ENCODE measurements around the gene ZNF530. TPM values are rescaled to one million over a fixed set of nuclear protein-coding genes. Genes with fewer than 3 reads are reported as not detected.

The ZNF530 gene
- total and polyA plus RNA-seq, 9 donors: 2.0 to 8.9 (median 3.6) TPM

- Histone ChIP-seq H3K36me3 (no peaks in the 10 kb centered on the region), H3K9me3 (peaks cover 0 to 51% of the 10 kb centered on the region in 2 donors), H3K27ac (no peak overlapping the region), H3K4me1 (ENCODE audit: insufficient read depth) (no peaks in the 10 kb centered on the region), H3K27me3 (no peaks in the 10 kb centered on the region), H3K4me3 (no peak overlapping the region)
- WGBS, 3 donors: 96 to 98% (median 97%) methylated on average over 5 of the region's 5 CpGs
- no peak for DNase-seq
- intact Hi-C loops (cut with DNase I): no loop called here
- TF ChIP-seq EP300 (IDR thresholded peaks at IDR 0.05): no peak
- no peak for TF ChIP-seq POLR2A (IDR thresholded peaks at IDR 0.05)
- TF ChIP-seq, protein P1, sequence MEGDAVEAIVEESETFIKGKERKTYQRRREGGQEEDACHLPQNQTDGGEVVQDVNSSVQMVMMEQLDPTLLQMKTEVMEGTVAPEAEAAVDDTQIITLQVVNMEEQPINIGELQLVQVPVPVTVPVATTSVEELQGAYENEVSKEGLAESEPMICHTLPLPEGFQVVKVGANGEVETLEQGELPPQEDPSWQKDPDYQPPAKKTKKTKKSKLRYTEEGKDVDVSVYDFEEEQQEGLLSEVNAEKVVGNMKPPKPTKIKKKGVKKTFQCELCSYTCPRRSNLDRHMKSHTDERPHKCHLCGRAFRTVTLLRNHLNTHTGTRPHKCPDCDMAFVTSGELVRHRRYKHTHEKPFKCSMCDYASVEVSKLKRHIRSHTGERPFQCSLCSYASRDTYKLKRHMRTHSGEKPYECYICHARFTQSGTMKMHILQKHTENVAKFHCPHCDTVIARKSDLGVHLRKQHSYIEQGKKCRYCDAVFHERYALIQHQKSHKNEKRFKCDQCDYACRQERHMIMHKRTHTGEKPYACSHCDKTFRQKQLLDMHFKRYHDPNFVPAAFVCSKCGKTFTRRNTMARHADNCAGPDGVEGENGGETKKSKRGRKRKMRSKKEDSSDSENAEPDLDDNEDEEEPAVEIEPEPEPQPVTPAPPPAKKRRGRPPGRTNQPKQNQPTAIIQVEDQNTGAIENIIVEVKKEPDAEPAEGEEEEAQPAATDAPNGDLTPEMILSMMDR (IDR thresholded peaks at IDR 0.05): no peak
These were observed 7.2 kb downstream of the ZNF530 start for GRCh38 chr19:57606931-57607330.

DNA sequence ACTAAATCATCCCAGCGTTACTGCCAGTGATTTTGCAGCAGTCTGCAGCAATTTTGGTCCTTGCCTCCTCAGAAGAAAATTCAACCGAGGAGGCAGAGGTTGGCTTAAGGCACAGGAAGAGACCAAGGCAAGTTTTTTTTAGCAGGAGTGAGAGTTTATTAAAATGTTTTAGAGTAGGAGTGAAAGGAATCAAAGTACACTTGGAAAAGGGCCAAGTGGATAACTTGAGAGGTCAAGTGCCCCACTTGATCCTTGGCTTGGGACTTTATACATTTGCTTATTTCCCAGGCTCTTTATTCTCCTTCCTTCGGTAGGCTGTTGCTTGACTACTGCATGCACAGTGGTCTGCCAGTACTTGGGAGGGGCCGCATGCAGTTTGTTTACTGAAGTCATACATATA, 11.4 kb downstream of the ZNF530 start:
- WGBS, 3 donors: 78 to 87% (median 81%) methylated on average over 4 of the region's 4 CpGs
- no peak for DNase-seq
- H3K9me3 ChIP-seq: peaks cover 3 to 30% of the 10 kb centered on the region in 2 donors
- H3K36me3 ChIP-seq: no peaks in the 10 kb centered on the region
- TF ChIP-seq, protein P1 (IDR thresholded peaks at IDR 0.05): no peak
- no peak for TF ChIP-seq EP300 (IDR thresholded peaks at IDR 0.05)
- no peak for TF ChIP-seq POLR2A (IDR thresholded peaks at IDR 0.05)
- H3K4me1 ChIP-seq (ENCODE audit: insufficient read depth): peaks cover 4% of the 10 kb centered on the region
- no peaks in the 10 kb centered on the region for H3K27me3 ChIP-seq
- no peak overlapping the region for H3K4me3 ChIP-seq
- H3K27ac ChIP-seq: no peak overlapping the region
- intact Hi-C loops (cut with DNase I): no loop called here

DNA sequence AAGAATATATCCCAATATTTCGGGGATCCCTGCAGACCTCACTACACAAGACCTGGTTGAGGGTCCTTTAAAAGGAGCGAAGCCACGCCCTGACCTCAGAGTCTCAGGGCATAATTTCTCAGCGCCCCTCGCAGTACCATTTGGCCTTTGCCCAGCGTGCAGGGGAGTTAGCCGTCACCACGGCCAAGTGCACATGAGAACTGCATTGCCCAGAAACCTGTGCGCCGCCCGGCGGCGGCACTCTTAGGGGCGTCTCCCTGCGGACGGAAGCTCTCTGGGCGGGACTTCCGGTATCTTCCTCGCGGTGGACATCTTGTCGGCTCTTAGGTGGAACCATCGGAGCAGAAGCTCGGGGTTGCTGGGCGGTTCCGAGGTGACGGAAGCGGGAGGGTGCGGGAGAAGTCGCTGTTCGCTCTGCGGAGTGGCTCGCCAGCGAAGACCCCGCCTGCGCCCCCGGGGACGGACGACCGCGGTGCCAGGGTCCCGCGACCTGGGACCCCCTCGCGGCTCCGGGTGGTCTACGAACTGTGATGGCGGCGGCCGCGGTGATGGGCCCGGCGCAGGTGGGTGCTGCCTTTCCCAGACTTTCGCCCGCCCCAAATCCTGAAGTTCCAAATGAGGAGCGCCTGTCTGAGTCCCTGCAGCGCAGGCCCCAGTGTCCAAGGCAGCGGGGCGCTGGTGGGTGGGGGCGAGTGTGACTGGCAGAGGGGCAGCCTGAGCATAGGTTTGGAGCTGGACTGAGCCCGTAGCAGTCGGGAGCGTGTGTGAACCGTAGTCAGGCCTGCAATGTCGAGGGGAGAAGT, 14.5 kb downstream of the ZNF530 start, which contains the start of gene ZNF134:
TSS of gene ZNF134 (plus strand) at position 302 of the 803 bp plus-strand sequence. CDS start 5,227 bp downstream, outside the sequence.
- 2 to 3% (median 2%) methylated on average over 48 to 64 of the region's 64 CpGs for WGBS, 3 donors
- TF ChIP-seq, protein P1 (IDR thresholded peaks at IDR 0.05): peak in 1 of 3 donors; percentile 32
- TF ChIP-seq POLR2A (IDR thresholded peaks at IDR 0.05): no peak
- Histone ChIP-seq H3K9me3 (peaks cover 17 to 44% of the 10 kb centered on the region in 2 donors), H3K36me3 (peaks cover 2% of the 10 kb centered on the region), H3K4me3 (peak within 1 kb of the TSS; percentile 78), H3K4me1 (ENCODE audit: insufficient read depth) (peaks cover 4% of the 10 kb centered on the region), H3K27ac (peak within 1 kb of the TSS in 1 of 2 donors; percentile 65), H3K27me3 (no peaks in the 10 kb centered on the region)
- intact Hi-C loops (cut with DNase I): no loop called here
- DNase-seq: peak; percentile 86 to 91 (median 90)

GRCh38 chr19:57615346-57615745, 15.7 kb downstream of the ZNF530 start:
- intact Hi-C loops (cut with DNase I): no loop called here
- H3K4me1 ChIP-seq (ENCODE audit: insufficient read depth): peaks cover 4% of the 10 kb centered on the region
- 80 to 99% (median 95%) methylated on average over 3 of the region's 3 CpGs for WGBS, 3 donors
- H3K9me3 ChIP-seq: peaks cover 23 to 52% of the 10 kb centered on the region in 2 donors
- TF ChIP-seq, protein P1 (IDR thresholded peaks at IDR 0.05): no peak
- no peak for TF ChIP-seq EP300 (IDR thresholded peaks at IDR 0.05)
- TF ChIP-seq POLR2A (IDR thresholded peaks at IDR 0.05): no peak
- H3K27me3 ChIP-seq: no peaks in the 10 kb centered on the region
- H3K36me3 ChIP-seq: peaks cover 6% of the 10 kb centered on the region
- no peak overlapping the region for H3K27ac ChIP-seq
- DNase-seq: no peak
- H3K4me3 ChIP-seq: no peak overlapping the region

All from ovary (tissue), 9 donors.